ENCODE data around the gene WDR7. TPM values are rescaled to one million over a fixed set of nuclear protein-coding genes. Genes with fewer than 3 reads are reported as not detected.

Gene WDR7
- total RNA-seq, 6 donors from 2014 or later, result 17.8 to 58.7 (median 26.7) TPM

- Histone ChIP-seq H3K4me3 (no peak overlapping the region), H3K9me3 (no peaks in the 10 kb centered on the region), H3K27me3 (no peaks in the 10 kb centered on the region), H3K36me3 (no peaks in the 10 kb centered on the region), H3K27ac (no peak overlapping the region), H3K4me1 (no peaks in the 10 kb centered on the region)
- DNase-seq (no peak), ATAC-seq (ENCODE audit: low FRiP score in 2 of 2) (no peak)
- 41 to 60% methylated on average over 17 of the region's 17 CpGs for WGBS, 2 donors
- TF ChIP-seq EP300 (IDR thresholded peaks at IDR 0.05) (no peak), POLR2A (IDR thresholded peaks at IDR 0.05) (no peak), CTCF (IDR thresholded peaks at IDR 0.05) (no peak), POLR2AphosphoS5 (IDR thresholded peaks at IDR 0.05) (no peak)
Observed at GRCh38 chr18:57075716-57076400, 424.7 kb downstream of the WDR7 start.

- DNase-seq (peak in 1 of 2 donors; percentile 52), ATAC-seq (ENCODE audit: low FRiP score in 2 of 2) (no peak)
- Histone ChIP-seq H3K36me3 (no peaks in the 10 kb centered on the region), H3K4me1 (no peaks in the 10 kb centered on the region), H3K4me3 (no peak overlapping the region), H3K27me3 (no peaks in the 10 kb centered on the region), H3K27ac (no peak overlapping the region), H3K9me3 (no peaks in the 10 kb centered on the region)
- WGBS, 2 donors, result 70 to 73% methylated on average over 9 to 13 of the region's 13 CpGs
- TF ChIP-seq EP300 (IDR thresholded peaks at IDR 0.05) (no peak), POLR2AphosphoS5 (IDR thresholded peaks at IDR 0.05) (no peak)
Observed at GRCh38 chr18:57077005-57077765, 426.0 kb downstream of the WDR7 start.

- DNase-seq (no peak), ATAC-seq (ENCODE audit: low FRiP score in 2 of 2) (peak in 1 of 2 donors; percentile 13)
- 64 to 69% methylated on average over 10 to 11 of the region's 11 CpGs for WGBS, 2 donors
- H3K27me3 ChIP-seq, result no peaks in the 10 kb centered on the region
- H3K9me3 ChIP-seq, result no peaks in the 10 kb centered on the region
- TF ChIP-seq CTCF (IDR thresholded peaks at IDR 0.05), result no peak
- no peak for TF ChIP-seq POLR2AphosphoS5 (IDR thresholded peaks at IDR 0.05)
- TF ChIP-seq EP300 (IDR thresholded peaks at IDR 0.05), result no peak
- no peak for TF ChIP-seq POLR2A (IDR thresholded peaks at IDR 0.05)
- no peaks in the 10 kb centered on the region for H3K36me3 ChIP-seq
- H3K4me3 ChIP-seq, result no peak overlapping the region
- H3K27ac ChIP-seq, result no peak overlapping the region
- no peaks in the 10 kb centered on the region for H3K4me1 ChIP-seq
Observed at GRCh38 chr18:57077786-57078552, 426.8 kb downstream of the WDR7 start.

GRCh38 chr18:57078614-57079013 is 427.5 kb downstream of the WDR7 start:
- Histone ChIP-seq H3K36me3 (no peaks in the 10 kb centered on the region), H3K27me3 (no peaks in the 10 kb centered on the region), H3K4me3 (no peak overlapping the region), H3K4me1 (no peaks in the 10 kb centered on the region), H3K9me3 (no peaks in the 10 kb centered on the region), H3K27ac (no peak overlapping the region)
- TF ChIP-seq POLR2A (IDR thresholded peaks at IDR 0.05), result no peak
- TF ChIP-seq CTCF (IDR thresholded peaks at IDR 0.05), result no peak
- no peak for TF ChIP-seq EP300 (IDR thresholded peaks at IDR 0.05)
- no peak for TF ChIP-seq POLR2AphosphoS5 (IDR thresholded peaks at IDR 0.05)
- 82 to 85% methylated on average over 8 to 9 of the region's 9 CpGs for WGBS, 2 donors
- DNase-seq, result peak in 1 of 2 donors; percentile 53
- no peak for ATAC-seq (ENCODE audit: low FRiP score in 2 of 2)

GRCh38 chr18:57080479-57080878 is 429.3 kb downstream of the WDR7 start:
- no peak overlapping the region for H3K4me3 ChIP-seq
- ATAC-seq (ENCODE audit: low FRiP score in 2 of 2) (no peak), DNase-seq (no peak)
- no peaks in the 10 kb centered on the region for H3K9me3 ChIP-seq
- H3K4me1 ChIP-seq, result no peaks in the 10 kb centered on the region
- WGBS, 2 donors, result 53 to 78% methylated on average over 3 of the region's 3 CpGs
- H3K36me3 ChIP-seq, result no peaks in the 10 kb centered on the region
- no peak overlapping the region for H3K27ac ChIP-seq
- no peaks in the 10 kb centered on the region for H3K27me3 ChIP-seq
- no peak for TF ChIP-seq POLR2A (IDR thresholded peaks at IDR 0.05)
- TF ChIP-seq EP300 (IDR thresholded peaks at IDR 0.05), result no peak
- no peak for TF ChIP-seq CTCF (IDR thresholded peaks at IDR 0.05)
- TF ChIP-seq POLR2AphosphoS5 (IDR thresholded peaks at IDR 0.05), result no peak
